Measurements from ENCODE around the gene MSI2. TPM values are rescaled to one million over a fixed set of nuclear protein-coding genes. Genes with fewer than 3 reads are reported as not detected.

Gene MSI2
- total and polyA plus RNA-seq, 2 donors (not counting 3 experiments of a cell fraction or from before 2014, with no cell fraction given), result 20.9 to 59.3 TPM

GRCh38 chr17:57511475-57512123, 255.3 kb downstream of the MSI2 start:
- H3K9me3 ChIP-seq (replicated peaks; ENCODE audit: control insufficient read depth, insufficient read depth, low read length), result no peaks in the 10 kb centered on the region
- TF ChIP-seq POLR2AphosphoS5 (IDR thresholded peaks at IDR 0.05; ENCODE audit: insufficient read depth, low read depth, low read length) (no peak), POLR2A (IDR thresholded peaks at IDR 0.05; ENCODE audit: low read depth, low read length) (no peak), EZH2 (IDR thresholded peaks at IDR 0.05; ENCODE audit: borderline replicate concordance, low read depth, low read length, severe bottlenecking) (no peak), MYC (IDR thresholded peaks at IDR 0.05; ENCODE audit: low read depth, low read length) (no peak), FOS (IDR thresholded peaks at IDR 0.05; ENCODE audit: borderline replicate concordance, insufficient read depth, low read length) (no peak), CTCF (IDR thresholded peaks at IDR 0.05; ENCODE audit: extremely low read depth in 1 of 2, insufficient read depth in 1 of 2, low read depth in 1 of 2, low read length in 2 of 2) (no peak), GATA2 (IDR thresholded peaks at IDR 0.05; ENCODE audit: insufficient read depth, insufficient read length, low read depth, low read length) (no peak), MAX (IDR thresholded peaks at IDR 0.05; ENCODE audit: insufficient read depth, insufficient read length) (no peak), JUN (IDR thresholded peaks at IDR 0.05; ENCODE audit: borderline replicate concordance, insufficient read depth, insufficient read length, low read depth) (no peak)
- ChIA-PET POLR2A (no interaction called here), CTCF (interaction anchor here (7.0 kb wide), 1 partner anchor 268 kb away, joined by 99 read pairs; no protein-coding TSS in a partner anchor)
- BruUV-seq (replicated peaks), result no TSS peak
- no peaks in the 10 kb centered on the region for H3K4me1 ChIP-seq (ENCODE audit: control insufficient read depth, extremely low read depth, insufficient read depth, low read length)
- no peak overlapping the region for H2AFZ ChIP-seq (ENCODE audit: low read depth, low read length)
- DNase-seq (ENCODE audit: low read depth, low spot score) (no peak), FAIRE-seq (no peak)
- intact Hi-C loops (cut with micrococcal nuclease), result loop anchor here (5.0 kb wide), 1 partner anchor 154 kb away; no protein-coding TSS in a partner anchor
- no peak overlapping the region for H3K4me3 ChIP-seq (replicated peaks in 1 of 3; ENCODE audit: insufficient read depth in 1 of 3, low read depth in 1 of 3, low read length in 3 of 3)
- H3K27me3 ChIP-seq (ENCODE audit: control insufficient read depth in 2 of 2, insufficient read depth in 2 of 2, low read length in 2 of 2), result no peaks in the 10 kb centered on the region
- no peak overlapping the region for H3K27ac ChIP-seq (ENCODE audit: insufficient read depth, low read depth, low read length)
- H3K79me2 ChIP-seq (ENCODE audit: control insufficient read depth, insufficient read depth, low read length), result no peaks in the 10 kb centered on the region
- no peak overlapping the region for H3K4me2 ChIP-seq (ENCODE audit: insufficient read depth, low read length)
- dilution Hi-C loops (cut with MboI; ENCODE audit: extremely low pct_ligation_motif_present, low sequenced_read_pairs), result no loop called here
- no peaks in the 10 kb centered on the region for H3K36me3 ChIP-seq (ENCODE audit: control insufficient read depth in 2 of 2, extremely low read depth in 1 of 2, insufficient read depth in 2 of 2, low read length in 2 of 2)
- H3K9me1 ChIP-seq (replicated peaks; ENCODE audit: control insufficient read depth, extremely low read depth, insufficient read depth, low read length), result no peaks in the 10 kb centered on the region
- no peak overlapping the region for H3K9ac ChIP-seq (replicated peaks; ENCODE audit: extremely low read depth, insufficient read depth, low read length)
- no peaks in the 10 kb centered on the region for H4K20me1 ChIP-seq (replicated peaks; ENCODE audit: control insufficient read depth, extremely low read depth, insufficient read depth, low read length)

Data from endothelial cell of umbilical vein (primary cell).